Neutrophil (primary cell): ENCODE data around the gene TMEM203.

Experiments used
- H3K27ac ChIP-seq: fragments of 200-600 bp; sonication (generic); 2 replicates; pipeline ENCODE4 v1.5.1; 2016; ENCODE audit warnings: mild to moderate bottlenecking, moderate library complexity
- H3K27me3 ChIP-seq: fragments of 200-600 bp; sonication (generic); 2 replicates; pipeline ENCODE4 v1.6.0; 2016; ENCODE audit warnings: mild to moderate bottlenecking
- H3K36me3 ChIP-seq: fragments of 200-600 bp; sonication (generic); 2 replicates; pipeline ENCODE4 v1.5.1; 2017
- H3K4me1 ChIP-seq, 2 experiments: fragments of 200-600 bp in 1 of 2; sonication (generic) in 1 of 2; 1 replicate in 1 of 2; 2 replicates in 1 of 2; pipeline versions ENCODE4 v1.5.1 to v1.6.1; 2013 to 2016; ENCODE audit warnings: low read depth in 1 of 2, low read length in 1 of 2, mild to moderate bottlenecking in 1 of 2, moderate library complexity in 1 of 2; ENCODE audit not compliant: control insufficient read depth in 1 of 2, insufficient read depth in 1 of 2
- H3K4me3 ChIP-seq, 2 experiments: fragments of 200-600 bp in 1 of 2; sonication (generic) in 1 of 2; 1 replicate in 1 of 2; 2 replicates in 1 of 2; pipeline ENCODE4 v1.5.1; 2013 to 2016; ENCODE audit warnings: low read depth in 1 of 2, low read length in 1 of 2, mild to moderate bottlenecking in 1 of 2, moderate library complexity in 1 of 2
- H3K9me3 ChIP-seq: fragments of 200-600 bp; sonication (generic); 2 replicates; pipeline ENCODE4 v1.5.1; 2016
- CTCF ChIP-seq: fragments of 200-600 bp; sonication (generic); IDR thresholded peaks from 2 replicates; pipeline ENCODE4 v1.5.1; 2016; ENCODE audit warnings: antibody characterized with exemption

Gene TMEM203

GRCh38 chr9:137223078-137223970 is 17.9 kb upstream of the TMEM203 start:
- H3K4me1 ChIP-seq = peaks cover 15 to 30% of the 10 kb centered on the region in 2 experiments
- H3K27ac ChIP-seq = peak overlapping the region; percentile 87
- no peaks in the 10 kb centered on the region for H3K9me3 ChIP-seq
- peaks cover 75% of the 10 kb centered on the region for H3K27me3 ChIP-seq
- peak; percentile 26 for TF ChIP-seq CTCF
- H3K36me3 ChIP-seq = peaks cover 2% of the 10 kb centered on the region
- peak overlapping the region; percentile 84 to 94 for H3K4me3 ChIP-seq

- TF ChIP-seq CTCF = no peak
- Histone ChIP-seq H3K4me3 (peak within 1 kb of the TSS; percentile 84 to 94), H3K9me3 (no peaks in the 10 kb centered on the region), H3K27ac (peak within 1 kb of the TSS; percentile 87), H3K4me1 (peaks cover 15 to 30% of the 10 kb centered on the region in 2 experiments), H3K27me3 (peaks cover 66% of the 10 kb centered on the region), H3K36me3 (peaks cover 11% of the 10 kb centered on the region)
These were observed 17.0 kb upstream of the TMEM203 start, which contains the start of gene RNF208 for GRCh38 chr9:137222190-137223077. TSS of gene RNF208 (minus strand) at chr9:137222240. CDS start at chr9:137221212, 1,028 bp downstream.

GRCh38 chr9:137221506-137222111 is 16.2 kb upstream of the TMEM203 start:
- Histone ChIP-seq H3K36me3 (peaks cover 19% of the 10 kb centered on the region), H3K27me3 (peaks cover 58% of the 10 kb centered on the region), H3K27ac (no peak overlapping the region), H3K4me3 (no peak overlapping the region), H3K9me3 (no peaks in the 10 kb centered on the region), H3K4me1 (peaks cover 15 to 30% of the 10 kb centered on the region in 2 experiments)
- TF ChIP-seq CTCF = no peak

GRCh38 chr9:137221095-137221505 is 15.7 kb upstream of the TMEM203 start:
- no peak for TF ChIP-seq CTCF
- Histone ChIP-seq H3K4me1 (peaks cover 15 to 30% of the 10 kb centered on the region in 2 experiments), H3K27me3 (peaks cover 52% of the 10 kb centered on the region), H3K27ac (no peak overlapping the region), H3K4me3 (no peak overlapping the region), H3K9me3 (no peaks in the 10 kb centered on the region), H3K36me3 (peaks cover 24% of the 10 kb centered on the region)
